Non-pigmented ciliary epithelial cell (primary cell): ENCODE measurements around the gene RNU5D-1.
"Not testable (repeated sequence)": the region's sequence is repeated elsewhere in the genome, so short reads cannot be mapped to it uniquely, and the experiment has no call there.

ENCODE experiments used
- DNase-seq: peaks from one replicate; pipeline ENCODE4 v3.0.0-alpha.2; 2010; ENCODE audit warnings: low read depth

The RNU5D-1 gene

GRCh38 chr1:44699375-44699774 is 31.6 kb downstream of the RNU5D-1 start:
- not testable (repeated sequence) for DNase-seq

GRCh38 chr1:44698138-44698537 is 32.8 kb downstream of the RNU5D-1 start:
- no peak for DNase-seq

- no peak for DNase-seq
Observed at GRCh38 chr1:44696789-44697345, 34.1 kb downstream of the RNU5D-1 start.

- DNase-seq: no peak
Observed at GRCh38 chr1:44696101-44696500, 34.9 kb downstream of the RNU5D-1 start.

GRCh38 chr1:44695671-44696070 is 35.3 kb downstream of the RNU5D-1 start:
- no peak for DNase-seq

- DNase-seq: no peak
Observed at GRCh38 chr1:44694863-44695478, 36.0 kb downstream of the RNU5D-1 start.

GRCh38 chr1:44693900-44694299 is 37.1 kb downstream of the RNU5D-1 start:
- no peak for DNase-seq

GRCh38 chr1:44693159-44693558 is 37.8 kb downstream of the RNU5D-1 start:
- no peak for DNase-seq

- no peak for DNase-seq
Observed at GRCh38 chr1:44689447-44689765, 41.6 kb downstream of the RNU5D-1 start.

GRCh38 chr1:44688760-44689446 is 42.1 kb downstream of the RNU5D-1 start:
- DNase-seq: no peak

- DNase-seq: no peak
Observed at GRCh38 chr1:44685881-44686280, 45.1 kb downstream of the RNU5D-1 start.

- no peak for DNase-seq
Observed at GRCh38 chr1:44685218-44685617, 45.8 kb downstream of the RNU5D-1 start.

GRCh38 chr1:44684525-44684924 is 46.4 kb downstream of the RNU5D-1 start:
- no peak for DNase-seq

GRCh38 chr1:44682883-44683265 is 48.1 kb downstream of the RNU5D-1 start:
- DNase-seq: no peak

- no peak for DNase-seq
Observed at GRCh38 chr1:44681905-44682882, 48.8 kb downstream of the RNU5D-1 start.
